GM13976 (cell line): ENCODE measurements around the gene ATP8A1.

ENCODE experiments used
- DNase-seq: peaks from one replicate; pipeline ENCODE4 v3.0.0; 2012; ENCODE audit warnings: low spot score
- in situ Hi-C: fragments of 300-500 bp; cut with MboI; formaldehyde crosslinking; loops from one replicate; pipeline ENCODE4 v1.12.0; 2022; ENCODE audit warnings: low sequenced_read_pairs, mixed read lengths, inconsistent platforms; ENCODE audit not compliant: unreplicated experiment
- TF ChIP-seq, protein P1 (sequence below): IDR thresholded peaks from 2 replicates; pipeline ENCODE4 v1.5.1; 2012; ENCODE audit warnings: borderline replicate concordance, mild to moderate bottlenecking; ENCODE audit not compliant: insufficient read depth; ENCODE audit errors: extremely low read depth, missing control alignments, control extremely low read depth

Gene ATP8A1

DNA sequence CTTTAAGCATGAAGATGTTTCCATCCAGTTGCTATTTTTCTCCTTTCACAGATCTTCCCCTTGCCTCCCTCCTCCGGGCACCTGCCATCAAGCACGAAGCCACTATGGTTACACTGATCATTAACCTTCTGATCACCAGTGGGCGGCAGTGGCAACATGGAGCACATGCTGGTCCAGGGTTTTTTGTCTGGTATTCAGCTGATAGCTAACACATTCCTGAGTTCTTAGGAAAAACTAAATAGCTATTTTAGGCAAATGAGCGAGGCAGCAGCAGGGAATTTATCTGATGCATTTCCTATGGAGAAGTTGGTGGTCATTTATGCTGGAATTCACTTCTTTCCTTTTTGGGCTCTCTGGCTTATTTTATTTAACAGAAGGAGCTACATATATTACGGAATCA, 236.8 kb downstream of the ATP8A1 start:
- TF ChIP-seq, protein P1, sequence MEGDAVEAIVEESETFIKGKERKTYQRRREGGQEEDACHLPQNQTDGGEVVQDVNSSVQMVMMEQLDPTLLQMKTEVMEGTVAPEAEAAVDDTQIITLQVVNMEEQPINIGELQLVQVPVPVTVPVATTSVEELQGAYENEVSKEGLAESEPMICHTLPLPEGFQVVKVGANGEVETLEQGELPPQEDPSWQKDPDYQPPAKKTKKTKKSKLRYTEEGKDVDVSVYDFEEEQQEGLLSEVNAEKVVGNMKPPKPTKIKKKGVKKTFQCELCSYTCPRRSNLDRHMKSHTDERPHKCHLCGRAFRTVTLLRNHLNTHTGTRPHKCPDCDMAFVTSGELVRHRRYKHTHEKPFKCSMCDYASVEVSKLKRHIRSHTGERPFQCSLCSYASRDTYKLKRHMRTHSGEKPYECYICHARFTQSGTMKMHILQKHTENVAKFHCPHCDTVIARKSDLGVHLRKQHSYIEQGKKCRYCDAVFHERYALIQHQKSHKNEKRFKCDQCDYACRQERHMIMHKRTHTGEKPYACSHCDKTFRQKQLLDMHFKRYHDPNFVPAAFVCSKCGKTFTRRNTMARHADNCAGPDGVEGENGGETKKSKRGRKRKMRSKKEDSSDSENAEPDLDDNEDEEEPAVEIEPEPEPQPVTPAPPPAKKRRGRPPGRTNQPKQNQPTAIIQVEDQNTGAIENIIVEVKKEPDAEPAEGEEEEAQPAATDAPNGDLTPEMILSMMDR = no peak
- no peak for DNase-seq
- in situ Hi-C loops = no loop called here

DNA sequence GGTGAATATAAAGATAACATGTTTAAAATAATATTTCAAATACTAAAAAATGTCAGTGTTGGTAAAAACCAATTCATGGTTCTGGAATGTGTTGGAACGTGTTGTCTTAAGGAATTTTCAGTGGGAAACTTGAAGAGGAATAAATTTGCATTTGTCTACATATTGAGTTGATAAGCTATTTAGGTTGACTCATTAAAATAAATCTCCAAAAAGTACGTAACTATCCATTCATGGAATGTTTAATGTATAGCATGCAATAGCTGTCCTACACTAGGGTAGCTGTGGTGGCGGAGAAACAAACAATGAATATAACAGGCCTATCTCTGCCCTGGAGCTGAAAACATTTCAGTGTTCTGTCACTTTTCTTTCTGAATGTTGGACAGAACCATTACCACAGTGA, 239.4 kb downstream of the ATP8A1 start:
- TF ChIP-seq, protein P1 = no peak
- in situ Hi-C loops = no loop called here
- no peak for DNase-seq

DNA sequence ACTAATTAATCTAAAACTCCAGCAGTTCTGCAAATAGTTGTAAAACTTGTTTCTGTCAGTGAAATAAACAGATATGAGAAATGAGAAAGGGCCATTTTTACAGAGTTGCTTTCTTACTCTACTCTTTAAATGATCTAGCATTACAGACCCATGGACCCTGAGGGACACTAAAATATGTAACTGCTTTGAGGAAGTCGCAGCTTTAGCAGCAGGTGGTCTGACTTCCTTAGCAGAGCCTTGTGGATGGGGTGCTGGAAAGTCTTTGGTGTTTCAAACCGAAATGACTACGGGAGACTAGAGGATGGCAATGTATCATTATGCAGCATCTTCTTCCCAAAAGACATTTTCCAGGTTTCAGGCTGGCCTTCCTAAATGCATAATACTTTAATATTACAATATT, 240.9 kb downstream of the ATP8A1 start:
- in situ Hi-C loops = no loop called here
- no peak for DNase-seq
- TF ChIP-seq, protein P1 = no peak

DNA sequence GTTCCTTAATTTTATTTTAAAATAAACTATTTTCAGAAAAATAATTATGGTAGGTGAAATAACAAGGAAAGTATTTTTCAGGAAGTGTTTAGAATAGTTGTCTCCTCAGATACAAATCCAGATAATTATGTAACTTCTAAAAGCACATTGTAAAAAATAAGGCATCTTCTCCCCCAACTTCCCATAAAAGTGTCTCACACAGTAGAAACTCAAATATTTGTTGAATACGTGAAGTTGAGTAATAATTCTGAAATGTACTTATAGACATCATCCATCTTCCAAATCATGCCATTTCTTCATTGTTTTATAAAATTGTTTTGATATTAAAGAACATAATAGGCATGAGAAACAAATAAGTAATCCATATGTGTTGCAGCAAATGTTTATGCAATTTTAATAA, 241.6 kb downstream of the ATP8A1 start:
- no peak for DNase-seq
- in situ Hi-C loops = no loop called here
- TF ChIP-seq, protein P1 = no peak

DNA sequence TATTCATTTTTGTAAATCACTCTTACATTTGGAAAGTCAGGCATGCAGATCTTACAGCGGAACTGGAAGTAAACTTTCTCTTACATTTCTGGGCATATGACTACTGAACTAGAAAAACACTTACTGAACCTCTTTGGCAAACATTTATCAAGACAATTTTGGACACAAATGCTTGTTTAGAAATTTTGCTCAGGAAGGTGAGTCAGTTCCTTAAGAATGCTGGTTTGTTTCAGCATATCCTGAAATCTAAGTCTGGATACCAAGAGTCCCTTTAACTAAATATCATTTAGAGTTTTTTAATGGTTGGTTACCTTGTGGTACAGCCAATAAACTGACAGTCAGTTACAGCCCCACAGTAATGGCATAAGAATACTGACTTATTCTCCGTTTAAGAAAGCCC, 244.7 kb downstream of the ATP8A1 start:
- TF ChIP-seq, protein P1 = no peak
- DNase-seq = no peak
- in situ Hi-C loops = no loop called here

DNA sequence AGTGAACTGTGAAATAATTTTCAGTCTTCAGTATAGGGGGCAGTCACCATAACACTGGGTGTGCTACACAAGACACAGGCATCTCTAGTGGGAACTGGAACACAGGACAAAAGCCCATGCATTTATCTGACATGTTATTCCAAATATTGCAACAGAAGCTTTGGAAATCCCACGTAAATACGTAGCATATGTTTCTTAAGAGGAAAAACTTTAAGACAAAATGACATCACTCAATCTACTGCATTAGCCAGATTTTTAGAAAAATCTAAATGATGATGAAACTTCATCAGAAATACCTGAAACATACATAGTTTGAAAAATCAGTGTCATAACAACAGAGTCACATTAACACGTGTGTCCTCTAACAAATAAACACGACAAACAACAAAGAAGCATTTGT, 245.1 kb downstream of the ATP8A1 start:
- TF ChIP-seq, protein P1 = no peak
- in situ Hi-C loops = no loop called here
- DNase-seq = no peak

DNA sequence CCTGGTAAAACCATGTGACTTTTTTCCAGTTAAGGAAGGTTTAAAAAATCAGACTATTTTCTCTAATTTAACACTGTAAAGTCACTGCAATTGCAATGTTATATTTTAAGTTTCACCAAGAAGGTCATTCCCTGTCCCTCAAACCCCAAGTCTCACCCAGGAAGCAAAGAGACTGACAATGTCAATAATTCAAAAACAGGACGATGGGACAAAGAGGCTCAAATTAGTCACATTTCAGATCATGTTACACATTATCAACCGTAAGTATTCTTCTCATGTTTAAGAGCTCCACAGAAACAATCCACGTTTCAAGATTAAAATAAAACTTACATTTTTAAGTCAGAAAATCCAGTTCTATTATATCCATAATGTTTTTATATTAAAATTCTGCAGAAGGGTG, 246.5 kb downstream of the ATP8A1 start:
- in situ Hi-C loops = no loop called here
- no peak for DNase-seq
- TF ChIP-seq, protein P1 = no peak
